ENCODE measurements around the gene STEAP4. TPM values are rescaled to one million over a fixed set of nuclear protein-coding genes. Genes with fewer than 3 reads are reported as not detected.
A peak's percentile ranks its signal among the peaks of the same experiment; 100 is the strongest.

The STEAP4 gene
- total and polyA plus RNA-seq, 2 donors (not counting 1 experiment from before 2014, with no cell fraction given) = 0.94 to 0.99 TPM

GRCh38 chr7:88301924-88302323 lies 4.8 kb downstream of the STEAP4 start:
- Histone ChIP-seq H3K27me3 (ENCODE audit: control insufficient read depth, insufficient read depth, low read length) (no peaks in the 10 kb centered on the region), H3K9me3 (ENCODE audit: control insufficient read depth, insufficient read depth, low read depth, low read length) (no peaks in the 10 kb centered on the region), H3K4me1 (ENCODE audit: control insufficient read depth, extremely low read depth, insufficient read depth, low read length) (no peaks in the 10 kb centered on the region), H3K9ac (ENCODE audit: insufficient read depth, low read length) (no peak overlapping the region), H3K4me3 (replicated peaks in 1 of 4; ENCODE audit: control extremely low read depth in 1 of 4, insufficient read depth in 1 of 4, low read depth in 3 of 4, low read length in 4 of 4) (no peak overlapping the region), H3K27ac (ENCODE audit: insufficient read depth, low read length) (no peak overlapping the region), H4K20me1 (ENCODE audit: control insufficient read depth, extremely low read depth, insufficient read depth, low read length) (no peaks in the 10 kb centered on the region), H3K79me2 (ENCODE audit: control insufficient read depth, insufficient read depth, low read length) (no peaks in the 10 kb centered on the region), H3K36me3 (ENCODE audit: control insufficient read depth, insufficient read depth, low read length) (no peaks in the 10 kb centered on the region), H3K4me2 (ENCODE audit: extremely low read depth, insufficient read depth, low read length) (no peak overlapping the region), H2AFZ (ENCODE audit: low read length) (no peak overlapping the region)
- no peak for DNase-seq (ENCODE audit: low read depth in 2 of 2)
- TF ChIP-seq EZH2 (IDR thresholded peaks at IDR 0.05; ENCODE audit: low read length, missing control alignments) = no peak
- TF ChIP-seq, protein P1, sequence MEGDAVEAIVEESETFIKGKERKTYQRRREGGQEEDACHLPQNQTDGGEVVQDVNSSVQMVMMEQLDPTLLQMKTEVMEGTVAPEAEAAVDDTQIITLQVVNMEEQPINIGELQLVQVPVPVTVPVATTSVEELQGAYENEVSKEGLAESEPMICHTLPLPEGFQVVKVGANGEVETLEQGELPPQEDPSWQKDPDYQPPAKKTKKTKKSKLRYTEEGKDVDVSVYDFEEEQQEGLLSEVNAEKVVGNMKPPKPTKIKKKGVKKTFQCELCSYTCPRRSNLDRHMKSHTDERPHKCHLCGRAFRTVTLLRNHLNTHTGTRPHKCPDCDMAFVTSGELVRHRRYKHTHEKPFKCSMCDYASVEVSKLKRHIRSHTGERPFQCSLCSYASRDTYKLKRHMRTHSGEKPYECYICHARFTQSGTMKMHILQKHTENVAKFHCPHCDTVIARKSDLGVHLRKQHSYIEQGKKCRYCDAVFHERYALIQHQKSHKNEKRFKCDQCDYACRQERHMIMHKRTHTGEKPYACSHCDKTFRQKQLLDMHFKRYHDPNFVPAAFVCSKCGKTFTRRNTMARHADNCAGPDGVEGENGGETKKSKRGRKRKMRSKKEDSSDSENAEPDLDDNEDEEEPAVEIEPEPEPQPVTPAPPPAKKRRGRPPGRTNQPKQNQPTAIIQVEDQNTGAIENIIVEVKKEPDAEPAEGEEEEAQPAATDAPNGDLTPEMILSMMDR (conservative IDR thresholded peaks at IDR 0.05 in 1 of 2, IDR thresholded peaks at IDR 0.05 in 1 of 2; ENCODE audit: low read depth in 1 of 2, low read length in 2 of 2) = no peak

GRCh38 chr7:88300401-88300945 lies 6.2 kb downstream of the STEAP4 start:
- Histone ChIP-seq H3K9me3 (ENCODE audit: control insufficient read depth, insufficient read depth, low read depth, low read length) (no peaks in the 10 kb centered on the region), H2AFZ (ENCODE audit: low read length) (no peak overlapping the region), H3K4me1 (ENCODE audit: control insufficient read depth, extremely low read depth, insufficient read depth, low read length) (no peaks in the 10 kb centered on the region), H3K27ac (ENCODE audit: insufficient read depth, low read length) (no peak overlapping the region), H3K4me3 (replicated peaks in 1 of 4; ENCODE audit: control extremely low read depth in 1 of 4, insufficient read depth in 1 of 4, low read depth in 3 of 4, low read length in 4 of 4) (no peak overlapping the region), H3K27me3 (ENCODE audit: control insufficient read depth, insufficient read depth, low read length) (no peaks in the 10 kb centered on the region), H4K20me1 (ENCODE audit: control insufficient read depth, extremely low read depth, insufficient read depth, low read length) (no peaks in the 10 kb centered on the region), H3K4me2 (ENCODE audit: extremely low read depth, insufficient read depth, low read length) (no peak overlapping the region), H3K9ac (ENCODE audit: insufficient read depth, low read length) (no peak overlapping the region), H3K79me2 (ENCODE audit: control insufficient read depth, insufficient read depth, low read length) (no peaks in the 10 kb centered on the region), H3K36me3 (ENCODE audit: control insufficient read depth, insufficient read depth, low read length) (no peaks in the 10 kb centered on the region)
- DNase-seq (ENCODE audit: low read depth in 2 of 2) = peak in 1 of 2 donors; percentile 47
- TF ChIP-seq, protein P1 (conservative IDR thresholded peaks at IDR 0.05 in 1 of 2, IDR thresholded peaks at IDR 0.05 in 1 of 2; ENCODE audit: low read depth in 1 of 2, low read length in 2 of 2) = no peak
- TF ChIP-seq EZH2 (IDR thresholded peaks at IDR 0.05; ENCODE audit: low read length, missing control alignments) = no peak

GRCh38 chr7:88299126-88299525 lies 7.6 kb downstream of the STEAP4 start:
- no peak for DNase-seq (ENCODE audit: low read depth in 2 of 2)
- H3K79me2 ChIP-seq (ENCODE audit: control insufficient read depth, insufficient read depth, low read length) = no peaks in the 10 kb centered on the region
- no peak overlapping the region for H3K4me2 ChIP-seq (ENCODE audit: extremely low read depth, insufficient read depth, low read length)
- H3K4me1 ChIP-seq (ENCODE audit: control insufficient read depth, extremely low read depth, insufficient read depth, low read length) = no peaks in the 10 kb centered on the region
- H2AFZ ChIP-seq (ENCODE audit: low read length) = no peak overlapping the region
- H4K20me1 ChIP-seq (ENCODE audit: control insufficient read depth, extremely low read depth, insufficient read depth, low read length) = no peaks in the 10 kb centered on the region
- no peaks in the 10 kb centered on the region for H3K27me3 ChIP-seq (ENCODE audit: control insufficient read depth, insufficient read depth, low read length)
- TF ChIP-seq, protein P1 (conservative IDR thresholded peaks at IDR 0.05 in 1 of 2, IDR thresholded peaks at IDR 0.05 in 1 of 2; ENCODE audit: low read depth in 1 of 2, low read length in 2 of 2) = no peak
- TF ChIP-seq EZH2 (IDR thresholded peaks at IDR 0.05; ENCODE audit: low read length, missing control alignments) = no peak
- no peak overlapping the region for H3K27ac ChIP-seq (ENCODE audit: insufficient read depth, low read length)
- H3K9me3 ChIP-seq (ENCODE audit: control insufficient read depth, insufficient read depth, low read depth, low read length) = no peaks in the 10 kb centered on the region
- no peak overlapping the region for H3K9ac ChIP-seq (ENCODE audit: insufficient read depth, low read length)
- no peak overlapping the region for H3K4me3 ChIP-seq (replicated peaks in 1 of 4; ENCODE audit: control extremely low read depth in 1 of 4, insufficient read depth in 1 of 4, low read depth in 3 of 4, low read length in 4 of 4)
- H3K36me3 ChIP-seq (ENCODE audit: control insufficient read depth, insufficient read depth, low read length) = no peaks in the 10 kb centered on the region

Measured in fibroblast of lung (primary cell).